GM21717 (cell line): Measurements from ENCODE around the gene SPRN.
A peak's percentile ranks its signal among the peaks of the same experiment; 100 is the strongest.
"Not testable (repeated sequence)": the region's sequence is repeated elsewhere in the genome, so short reads cannot be mapped to it uniquely, and the experiment has no call there.

Experiments
- ATAC-seq: cut with Tn5 transposase; IDR thresholded peaks from one replicate; pipeline ENCODE4 v1.9.1; 2021; ENCODE audit warnings: mild to moderate bottlenecking, moderate library complexity; ENCODE audit not compliant: unreplicated experiment

SPRN gene

DNA sequence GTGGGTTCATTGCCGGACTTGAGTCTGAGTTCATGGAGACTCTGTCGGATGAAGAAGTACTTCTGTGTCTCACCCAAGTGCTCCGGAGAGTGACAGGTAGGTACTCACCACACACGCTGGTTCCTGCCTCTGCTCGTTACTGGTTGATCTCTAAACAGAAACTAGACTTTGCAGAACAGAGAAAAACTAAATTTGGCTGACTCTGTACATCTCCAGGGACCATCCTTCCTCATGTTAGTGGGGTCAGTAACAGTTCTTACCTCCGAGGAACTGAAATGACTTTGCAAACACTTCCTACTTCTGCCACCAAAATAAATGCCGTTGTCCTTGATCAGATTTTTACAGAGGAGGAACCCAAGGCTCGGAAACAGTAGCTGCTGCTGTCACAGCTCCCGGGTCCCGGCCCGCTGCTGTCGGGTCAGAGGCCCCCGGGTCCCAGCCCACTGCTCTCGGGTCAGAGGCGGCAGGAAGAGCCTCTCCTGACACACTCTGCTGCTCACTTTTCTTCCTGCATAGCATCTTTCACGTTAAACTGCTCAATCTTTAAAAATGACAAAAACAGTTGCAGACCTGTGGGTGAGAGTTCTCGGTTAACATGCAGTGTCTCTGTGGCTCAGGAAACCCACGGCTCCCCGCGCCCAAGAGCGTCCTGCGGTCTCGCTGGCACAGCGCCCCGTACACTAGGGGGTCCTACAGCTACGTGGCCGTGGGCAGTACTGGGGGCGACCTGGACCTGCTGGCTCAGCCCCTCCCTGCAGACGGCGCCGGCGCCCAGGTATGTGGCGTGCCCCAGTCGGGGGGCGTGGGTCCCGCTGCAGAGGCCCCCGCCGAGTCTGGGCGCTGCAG is 35.2 kb downstream of the SPRN start:
- peak; percentile 83 for ATAC-seq

- ATAC-seq, result no peak
Measured at GRCh38 chr10:133388236-133388972, 36.0 kb downstream of the SPRN start.

- not testable (repeated sequence) for ATAC-seq
Measured at GRCh38 chr10:133386951-133387350, 37.5 kb downstream of the SPRN start.

DNA sequence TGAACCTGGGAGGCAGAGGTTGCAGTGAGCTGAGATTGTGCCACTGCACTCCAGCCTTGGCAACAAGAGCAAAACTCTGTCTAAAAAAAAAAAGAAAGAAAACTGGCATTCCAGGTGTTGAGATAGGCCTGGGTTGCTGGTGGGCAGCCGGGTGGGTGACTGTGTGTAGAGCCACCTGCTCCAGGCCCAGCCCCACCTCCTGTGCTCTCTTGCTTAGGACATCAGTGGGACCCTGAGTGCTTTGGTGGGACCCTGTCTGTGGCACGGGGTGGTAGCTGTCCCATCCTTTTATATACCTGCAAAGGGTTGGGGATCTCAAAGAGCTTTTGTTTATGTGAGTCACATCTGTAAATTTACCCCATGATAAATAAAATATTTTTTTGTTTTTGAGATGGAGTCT is 39.2 kb downstream of the SPRN start:
- ATAC-seq, result no peak

GRCh38 chr10:133384071-133384470 is 40.4 kb downstream of the SPRN start:
- ATAC-seq, result no peak

DNA sequence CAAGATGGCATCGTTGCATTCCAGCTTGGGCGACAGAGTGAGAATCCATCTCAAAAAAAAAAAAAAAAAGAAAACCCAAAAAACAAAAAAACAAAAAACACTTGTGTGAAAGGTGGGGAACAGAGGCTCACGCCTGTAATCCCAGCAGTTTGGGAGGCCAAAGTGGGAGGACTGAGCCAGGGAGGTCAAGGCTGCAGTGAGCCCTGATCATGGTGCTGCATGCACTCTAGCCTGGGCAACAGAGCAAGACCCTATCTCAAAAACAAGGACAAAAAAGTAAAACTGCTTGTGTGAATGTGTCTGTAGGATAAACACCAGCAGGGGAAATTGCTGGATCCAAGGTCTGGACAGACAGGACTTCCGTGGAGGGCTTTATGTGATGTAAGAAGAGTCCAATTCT is 40.9 kb downstream of the SPRN start:
- ATAC-seq, result no peak

DNA sequence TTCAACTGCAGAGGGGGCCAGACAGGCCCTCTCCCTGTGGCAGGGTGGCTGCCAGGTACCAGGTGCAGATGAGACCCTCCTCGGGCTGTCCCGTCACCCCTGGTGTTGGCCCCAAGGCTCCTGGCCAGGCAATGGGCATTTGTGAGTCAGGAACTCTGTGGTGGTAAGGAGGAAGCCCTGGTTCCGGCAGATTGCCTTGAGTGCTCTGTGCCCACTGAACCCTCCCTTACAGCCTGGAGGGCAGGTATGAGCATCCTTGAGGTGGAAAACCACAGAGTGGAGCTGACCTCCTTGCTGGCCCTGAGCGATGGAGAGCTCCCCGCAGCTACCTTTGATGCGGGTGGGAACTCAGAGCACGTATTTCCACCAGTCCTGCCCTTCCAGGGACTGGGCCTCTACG is 43.4 kb downstream of the SPRN start:
- ATAC-seq, result no peak

- ATAC-seq, result peak; percentile 4
Measured at GRCh38 chr10:133379801-133380666, 44.4 kb downstream of the SPRN start.

- peak; percentile 57 for ATAC-seq
Measured at GRCh38 chr10:133379152-133379800, 45.1 kb downstream of the SPRN start, which contains the start of gene PAOX. Gene PAOX, plus strand, starts transcription at chr10:133379262. Its CDS starts 55 bp downstream, at chr10:133379317.

GRCh38 chr10:133378251-133379096 is 46.0 kb downstream of the SPRN start:
- ATAC-seq, result peak; percentile 35

DNA sequence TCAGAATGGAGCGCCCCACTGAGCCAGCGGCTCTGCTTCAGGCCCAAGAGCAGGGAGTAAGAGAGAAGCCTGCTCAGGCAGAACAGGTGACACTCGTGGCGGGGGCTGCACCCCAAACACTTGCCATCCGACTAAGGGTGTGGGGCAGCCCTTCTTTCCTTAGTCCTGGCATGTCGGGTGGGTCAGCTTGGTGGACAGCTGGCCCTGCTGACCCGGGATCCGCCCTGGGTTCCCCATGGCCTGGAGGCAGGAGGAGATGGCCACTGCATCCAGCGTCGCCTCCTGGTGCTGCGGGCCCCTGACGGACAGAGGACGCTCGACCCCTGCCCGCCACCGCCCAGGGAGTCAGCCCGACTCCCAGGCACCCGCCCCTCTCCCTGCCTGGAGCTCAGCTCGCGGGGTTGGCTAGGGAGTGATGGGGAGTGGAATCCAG is 46.6 kb downstream of the SPRN start:
- ATAC-seq, result no peak

DNA sequence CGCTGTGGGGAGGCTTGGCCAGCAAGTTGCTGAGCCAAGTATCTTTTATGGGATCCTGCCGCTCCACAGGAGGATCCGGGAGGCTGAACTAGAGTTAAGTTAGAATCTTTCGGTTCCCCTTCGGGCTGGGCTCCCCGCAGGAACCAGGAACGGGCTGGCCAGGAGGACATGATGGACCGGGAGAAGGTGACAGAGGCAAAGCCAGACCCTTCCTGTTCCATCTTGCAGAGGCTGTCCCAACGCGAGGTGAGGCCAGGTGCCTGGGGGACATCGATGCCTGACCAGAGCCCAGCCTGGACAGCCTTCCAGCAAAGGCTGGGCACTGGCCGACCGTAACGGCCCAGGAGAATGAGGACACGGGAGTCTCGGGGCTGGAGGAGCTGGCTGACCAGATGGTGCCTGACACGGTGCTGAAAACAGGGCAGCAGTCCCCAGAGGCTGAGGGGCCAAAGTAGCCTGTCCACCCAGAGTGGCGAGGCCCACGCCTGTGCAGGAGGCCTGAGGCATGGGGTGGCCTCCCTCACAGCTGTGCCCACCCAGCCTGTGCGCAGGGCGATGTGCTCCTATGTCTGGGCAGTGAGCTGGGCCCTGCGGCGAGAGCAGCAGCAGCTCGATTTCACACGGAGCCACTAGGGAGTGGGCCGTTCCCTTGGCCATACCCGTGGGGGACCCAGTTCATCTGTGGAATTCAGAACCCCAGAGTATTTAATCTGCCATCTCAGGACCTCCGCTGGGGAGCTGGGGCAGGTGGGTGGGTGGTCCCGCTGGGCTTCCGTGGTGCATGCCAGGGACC is 47.2 kb downstream of the SPRN start:
- no peak for ATAC-seq

GRCh38 chr10:133376183-133376582 is 48.2 kb downstream of the SPRN start:
- not testable (repeated sequence) for ATAC-seq

DNA sequence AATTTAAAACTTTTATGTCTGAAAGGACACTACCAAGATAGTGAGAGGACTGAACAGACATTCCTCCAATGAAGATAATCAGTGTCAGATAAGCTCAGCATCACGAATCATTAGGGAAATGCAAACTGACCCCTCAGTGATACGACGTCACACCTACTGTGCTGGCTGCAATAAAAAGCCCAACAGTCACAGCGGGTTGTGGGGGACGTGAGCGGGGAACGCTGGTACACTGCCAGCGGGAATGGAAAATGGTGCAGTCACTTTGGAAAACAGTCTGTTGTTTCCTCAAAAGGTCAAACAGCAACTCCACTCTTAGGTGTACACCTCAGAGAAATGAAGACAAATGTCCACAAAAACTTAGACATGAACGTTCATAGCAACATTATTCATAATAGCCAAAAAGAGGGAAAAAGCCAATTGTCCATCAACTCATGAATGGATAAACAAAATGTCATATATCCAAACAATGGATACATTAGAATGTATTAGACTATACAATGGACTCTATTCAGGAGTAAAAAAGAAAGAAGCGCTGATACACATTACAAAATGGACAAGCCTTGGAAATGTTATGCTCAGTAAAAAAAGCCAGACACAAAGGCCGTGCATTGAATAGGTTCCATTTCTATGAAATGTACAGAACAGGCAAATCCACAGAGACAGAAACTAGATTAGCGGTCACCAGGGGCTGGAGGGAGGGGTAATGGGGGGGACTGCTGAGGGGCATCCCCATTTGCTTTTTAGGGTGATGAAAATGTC is 48.9 kb downstream of the SPRN start:
- no peak for ATAC-seq

DNA sequence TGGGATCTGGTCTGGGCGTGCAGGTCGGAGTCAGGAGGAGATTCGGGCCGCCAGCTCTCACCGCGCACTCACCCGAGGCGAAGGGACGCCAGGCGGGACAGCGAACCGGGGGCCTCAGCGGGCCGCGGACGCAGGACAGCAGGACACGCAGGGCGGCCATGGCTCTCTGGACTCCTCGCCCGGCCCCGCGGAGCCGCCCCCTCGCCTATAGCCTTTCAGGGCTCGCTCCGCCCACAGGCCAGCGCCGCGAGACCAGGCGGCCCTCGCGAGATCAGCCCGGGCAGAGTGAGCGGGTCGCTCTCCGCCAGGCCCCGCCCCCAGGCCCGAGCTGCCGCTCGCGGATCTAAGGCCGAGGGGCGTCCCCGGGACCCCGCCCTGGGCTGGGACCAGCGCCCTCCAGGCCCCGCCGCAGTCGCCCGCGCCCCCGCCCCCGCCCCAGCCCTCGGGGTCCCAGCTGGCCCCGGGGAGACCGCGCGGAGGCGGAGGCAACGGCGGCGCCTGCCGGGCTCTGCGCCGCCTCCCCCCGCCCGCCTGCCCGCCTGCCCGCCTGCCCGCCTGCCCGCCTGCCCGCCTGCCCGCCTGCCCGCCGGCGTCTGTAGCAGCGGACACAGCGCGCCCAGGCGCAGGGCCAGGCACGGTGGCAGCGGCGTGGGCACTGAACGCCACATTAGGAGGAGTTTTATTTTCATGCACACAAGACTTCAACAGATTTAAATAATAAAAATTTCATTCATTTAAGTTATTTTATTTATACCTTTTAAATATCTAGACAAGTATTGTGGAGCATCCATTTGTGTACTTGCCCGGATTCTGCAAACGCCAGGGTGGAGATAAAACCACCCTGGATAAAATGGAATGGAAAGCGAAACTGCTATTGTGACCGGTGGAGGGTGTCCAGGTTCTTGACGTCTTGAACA is 51.0 kb downstream of the SPRN start, which contains the start of gene ECHS1:
Gene ECHS1 (minus strand): TSS at position 181 of the 917 bp plus-strand sequence. CDS start 21 bp downstream, at position 160.
- peak; percentile 89 for ATAC-seq

DNA sequence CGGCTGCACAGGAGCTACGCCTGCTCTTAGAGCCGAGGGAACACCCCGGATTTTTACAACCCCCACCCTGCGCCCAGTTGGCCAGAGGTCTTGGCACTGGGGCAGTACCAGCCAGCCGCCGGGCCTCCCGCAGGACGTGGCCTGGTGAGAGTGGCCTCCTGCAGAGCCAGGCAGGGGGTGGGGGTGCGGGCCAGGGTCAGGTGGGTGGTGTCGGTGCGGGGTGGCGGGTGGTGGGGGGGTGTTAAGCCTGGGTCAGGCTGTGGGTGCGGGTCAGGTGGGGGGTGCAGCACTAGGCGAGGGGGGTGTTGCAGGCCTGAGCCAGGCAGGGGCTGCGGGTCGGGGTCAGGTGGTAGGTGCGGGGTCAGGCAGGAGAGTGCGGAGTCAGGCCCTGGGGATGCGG is 51.9 kb downstream of the SPRN start:
- ATAC-seq, result no peak
